Measurements from ENCODE around the gene RASSF3.

Gene RASSF3

GRCh38 chr12:64655141-64655540, 44.8 kb downstream of the RASSF3 start:
- TF ChIP-seq CTCF (IDR thresholded peaks at IDR 0.05; ENCODE audit: low read depth, low read length, missing control alignments) = no peak
- no peak overlapping the region for H3K4me3 ChIP-seq (ENCODE audit: low read depth, low read length)
- in situ Hi-C loops (cut with HindIII; ENCODE audit: low sequenced_read_pairs) = no loop called here
- DNase-seq (ENCODE audit: low read depth) = no peak

- TF ChIP-seq CTCF (IDR thresholded peaks at IDR 0.05; ENCODE audit: low read depth, low read length, missing control alignments) = no peak
- in situ Hi-C loops (cut with HindIII; ENCODE audit: low sequenced_read_pairs) = no loop called here
- H3K4me3 ChIP-seq (ENCODE audit: low read depth, low read length) = no peak overlapping the region
- DNase-seq (ENCODE audit: low read depth) = no peak
These were observed 46.1 kb downstream of the RASSF3 start for GRCh38 chr12:64656429-64656828.

- in situ Hi-C loops (cut with HindIII; ENCODE audit: low sequenced_read_pairs) = no loop called here
- TF ChIP-seq CTCF (IDR thresholded peaks at IDR 0.05; ENCODE audit: low read depth, low read length, missing control alignments) = no peak
- no peak overlapping the region for H3K4me3 ChIP-seq (ENCODE audit: low read depth, low read length)
- no peak for DNase-seq (ENCODE audit: low read depth)
These were observed 48.7 kb downstream of the RASSF3 start for GRCh38 chr12:64658892-64659481.

GRCh38 chr12:64660237-64661018, 50.1 kb downstream of the RASSF3 start:
- no peak overlapping the region for H3K4me3 ChIP-seq (ENCODE audit: low read depth, low read length)
- no peak for TF ChIP-seq CTCF (IDR thresholded peaks at IDR 0.05; ENCODE audit: low read depth, low read length, missing control alignments)
- DNase-seq (ENCODE audit: low read depth) = no peak
- in situ Hi-C loops (cut with HindIII; ENCODE audit: low sequenced_read_pairs) = no loop called here

- no peak overlapping the region for H3K4me3 ChIP-seq (ENCODE audit: low read depth, low read length)
- no peak for DNase-seq (ENCODE audit: low read depth)
- in situ Hi-C loops (cut with HindIII; ENCODE audit: low sequenced_read_pairs) = no loop called here
- TF ChIP-seq CTCF (IDR thresholded peaks at IDR 0.05; ENCODE audit: low read depth, low read length, missing control alignments) = no peak
These were observed 52.7 kb downstream of the RASSF3 start for GRCh38 chr12:64663015-64663414.

- no peak for DNase-seq (ENCODE audit: low read depth)
- TF ChIP-seq CTCF (IDR thresholded peaks at IDR 0.05; ENCODE audit: low read depth, low read length, missing control alignments) = no peak
- no peak overlapping the region for H3K4me3 ChIP-seq (ENCODE audit: low read depth, low read length)
- in situ Hi-C loops (cut with HindIII; ENCODE audit: low sequenced_read_pairs) = no loop called here
These were observed 55.2 kb downstream of the RASSF3 start for GRCh38 chr12:64665514-64665913.
